Adrenal gland (tissue), 12 donors: Measurements from ENCODE around the gene THSD4. TPM values are rescaled to one million over a fixed set of nuclear protein-coding genes. Genes with fewer than 3 reads are reported as not detected.

ENCODE experiments used
- DNase-seq, 7 donors: peaks; one replicate each; pipeline ENCODE4 v3.0.0-alpha.2; 2019 to 2020
- H3K27ac ChIP-seq, 5 donors: fragments of 200-600 bp; sonication (generic) in 4 of 5; 1 replicate in 3 of 5; 2 replicates in 2 of 5; pipeline versions ENCODE4 v1.5.1 to v1.8.0; 2016 to 2020; ENCODE audit warnings: mild to moderate bottlenecking in 1 of 5
- H3K27me3 ChIP-seq: fragments of 200-600 bp; 2 replicates; pipeline ENCODE4 v1.8.0; 2021
- H3K36me3 ChIP-seq, 2 donors: fragments of 200-600 bp; replicated peaks in 1 of 2; 1 replicate in 1 of 2; 2 replicates in 1 of 2; pipeline versions ENCODE4 v1.5.1 to v1.8.0; 2018 to 2022
- H3K4me1 ChIP-seq, 2 donors: fragments of 200-600 bp; replicated peaks in 1 of 2; 1 replicate in 1 of 2; 2 replicates in 1 of 2; pipeline versions ENCODE4 v1.5.1 to v1.8.0; 2018 to 2021
- H3K4me3 ChIP-seq, 4 donors: fragments of 200-600 bp; sonication (generic) in 3 of 4; one replicate each; pipeline ENCODE4 v1.5.1; 2016 to 2018
- H3K9me3 ChIP-seq, 3 donors: fragments of 200-600 bp; sonication (generic) in 1 of 3; replicated peaks in 1 of 3; 1 replicate in 2 of 3; 2 replicates in 1 of 3; pipeline versions ENCODE4 v1.5.1 to v1.8.0; 2016 to 2021
- POLR2A ChIP-seq, 2 donors: fragments of 450-650 bp; IDR thresholded peaks; one replicate each; pipeline ENCODE4 v1.6.1; 2017; ENCODE audit warnings: antibody characterized with exemption in 2 of 2, mild to moderate bottlenecking in 2 of 2, moderate library complexity in 1 of 2
- WGBS, 4 donors: extraction: QIAGEN DNeasy Blood & Tissue Kit in 2 of 4; methylation state at CpG; one replicate each; pipeline versions ENCODE4 v1.1.5 to v1.1.7; 2013 to 2017; 5-methylcytosine and 5-hydroxymethylcytosine counted together
- intact Hi-C, 2 donors: fragments of 100-400 bp; cut with DNase I; formaldehyde crosslinking; loops; one replicate each; pipeline versions ENCODE4 v1.14.1 to v1.15.0; 2022 to 2023
- polyA plus RNA-seq, 3 donors: library from polyadenylated mRNA; stranded (reverse); fragments of 200-250 nt in 2 of 3; fragments of 350-450 nt in 1 of 3; fragmentation: Illumina TruSeq in 1 of 3; extraction: RNeasy Lipid Tissue Mini Kit (QIAGEN cat#74804) in 1 of 3; gene quantifications; one replicate each; pipeline ENCODE4 v1.2.3, GENCODE V29; 2013 to 2014
- total RNA-seq, 9 donors: library from RNA; depleted of rRNA in 4 of 9; stranded (reverse); fragments of >200 nt in 4 of 9; fragments of 120-200 nt in 1 of 9; fragmentation: NEBNext Ultra II Directional in 1 of 9; extraction: Animal tissue kit (Norgen Biotek cat#: 25700) in 1 of 9; gene quantifications; one replicate each; pipeline versions ENCODE4 v1.1.0 to v1.2.4, GENCODE V29; 2013 to 2023
- TF ChIP-seq, protein P1 (sequence below), 6 experiments: fragments of 450-650 bp in 4 of 6; fragments of 200-600 bp in 2 of 6; sonication (generic) in 1 of 6; IDR thresholded peaks; 1 replicate in 5 of 6; 2 replicates in 1 of 6; pipeline versions ENCODE4 v1.5.1 to v1.8.0; 2016 to 2021; ENCODE audit warnings: antibody characterized with exemption in 6 of 6, mild to moderate bottlenecking in 2 of 6, moderate library complexity in 1 of 6
- donor health status: healthy with polysubstance abuse.
- donor health status: Bipolar disorder and iron deficiency.
- donor health status: DM: yes; HTN: yes; CAD: no.
- donor health status: DM: no; HTN: no; CAD: no.
- donor health status: DM: no; HTN: no; CAD: no.
- donor health status: DM: yes; HTN: yes; CAD: no.

Gene THSD4
- total and polyA plus RNA-seq, 12 donors: 5.3 to 53.2 (median 23.2) TPM

- intact Hi-C loops: no loop called here
- no peak overlapping the region for H3K27ac ChIP-seq
- no peaks in the 10 kb centered on the region for H3K36me3 ChIP-seq
- H3K9me3 ChIP-seq: no peaks in the 10 kb centered on the region
- H3K4me3 ChIP-seq: no peak overlapping the region
- WGBS, 4 donors: 92 to 99% (median 96%) methylated on average over 2 to 3 of the region's 3 CpGs
- H3K27me3 ChIP-seq: no peaks in the 10 kb centered on the region
- no peak for TF ChIP-seq POLR2A (IDR thresholded peaks at IDR 0.05)
- TF ChIP-seq, protein P1, sequence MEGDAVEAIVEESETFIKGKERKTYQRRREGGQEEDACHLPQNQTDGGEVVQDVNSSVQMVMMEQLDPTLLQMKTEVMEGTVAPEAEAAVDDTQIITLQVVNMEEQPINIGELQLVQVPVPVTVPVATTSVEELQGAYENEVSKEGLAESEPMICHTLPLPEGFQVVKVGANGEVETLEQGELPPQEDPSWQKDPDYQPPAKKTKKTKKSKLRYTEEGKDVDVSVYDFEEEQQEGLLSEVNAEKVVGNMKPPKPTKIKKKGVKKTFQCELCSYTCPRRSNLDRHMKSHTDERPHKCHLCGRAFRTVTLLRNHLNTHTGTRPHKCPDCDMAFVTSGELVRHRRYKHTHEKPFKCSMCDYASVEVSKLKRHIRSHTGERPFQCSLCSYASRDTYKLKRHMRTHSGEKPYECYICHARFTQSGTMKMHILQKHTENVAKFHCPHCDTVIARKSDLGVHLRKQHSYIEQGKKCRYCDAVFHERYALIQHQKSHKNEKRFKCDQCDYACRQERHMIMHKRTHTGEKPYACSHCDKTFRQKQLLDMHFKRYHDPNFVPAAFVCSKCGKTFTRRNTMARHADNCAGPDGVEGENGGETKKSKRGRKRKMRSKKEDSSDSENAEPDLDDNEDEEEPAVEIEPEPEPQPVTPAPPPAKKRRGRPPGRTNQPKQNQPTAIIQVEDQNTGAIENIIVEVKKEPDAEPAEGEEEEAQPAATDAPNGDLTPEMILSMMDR (IDR thresholded peaks at IDR 0.05): no peak
- no peak for DNase-seq
- H3K4me1 ChIP-seq: no peaks in the 10 kb centered on the region
Observed at GRCh38 chr15:71473751-71474150, 358.5 kb downstream of the THSD4 start.

- DNase-seq: no peak
- H3K27ac ChIP-seq: no peak overlapping the region
- H3K4me3 ChIP-seq: no peak overlapping the region
- no peak for TF ChIP-seq POLR2A (IDR thresholded peaks at IDR 0.05)
- TF ChIP-seq, protein P1 (IDR thresholded peaks at IDR 0.05): no peak
- no peaks in the 10 kb centered on the region for H3K36me3 ChIP-seq
- H3K9me3 ChIP-seq: no peaks in the 10 kb centered on the region
- H3K27me3 ChIP-seq: no peaks in the 10 kb centered on the region
- H3K4me1 ChIP-seq: no peaks in the 10 kb centered on the region
- intact Hi-C loops: no loop called here
- 75 to 91% (median 82%) methylated on average over 7 to 8 of the region's 8 CpGs for WGBS, 4 donors
Observed at GRCh38 chr15:71476823-71477222, 361.6 kb downstream of the THSD4 start.

DNA sequence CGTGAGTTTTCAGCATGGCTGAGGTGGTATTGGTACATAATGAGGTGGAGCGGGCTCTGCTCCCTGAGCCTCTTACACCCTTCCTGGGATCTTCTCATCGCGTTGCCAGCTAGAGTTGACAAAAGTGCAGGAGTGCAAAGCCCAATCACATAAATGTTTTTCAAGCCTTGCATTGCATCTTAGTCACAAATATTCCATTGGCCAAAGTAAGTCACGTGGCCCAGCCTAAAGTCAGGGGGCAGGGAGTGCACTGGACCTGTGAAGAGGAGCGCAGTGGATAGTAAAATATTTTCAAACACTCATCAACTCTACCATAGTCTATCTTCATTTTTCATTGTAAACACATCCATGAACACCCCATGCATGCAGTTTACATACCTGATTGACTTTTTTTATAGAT is 365.3 kb downstream of the THSD4 start:
- no peaks in the 10 kb centered on the region for H3K27me3 ChIP-seq
- TF ChIP-seq, protein P1 (IDR thresholded peaks at IDR 0.05): no peak
- no peak for TF ChIP-seq POLR2A (IDR thresholded peaks at IDR 0.05)
- intact Hi-C loops: no loop called here
- DNase-seq: no peak
- no peaks in the 10 kb centered on the region for H3K9me3 ChIP-seq
- H3K4me1 ChIP-seq: no peaks in the 10 kb centered on the region
- no peak overlapping the region for H3K4me3 ChIP-seq
- H3K27ac ChIP-seq: no peak overlapping the region
- 77 to 83% (median 79%) methylated on average over 6 of the region's 6 CpGs for WGBS, 4 donors
- no peaks in the 10 kb centered on the region for H3K36me3 ChIP-seq

DNA sequence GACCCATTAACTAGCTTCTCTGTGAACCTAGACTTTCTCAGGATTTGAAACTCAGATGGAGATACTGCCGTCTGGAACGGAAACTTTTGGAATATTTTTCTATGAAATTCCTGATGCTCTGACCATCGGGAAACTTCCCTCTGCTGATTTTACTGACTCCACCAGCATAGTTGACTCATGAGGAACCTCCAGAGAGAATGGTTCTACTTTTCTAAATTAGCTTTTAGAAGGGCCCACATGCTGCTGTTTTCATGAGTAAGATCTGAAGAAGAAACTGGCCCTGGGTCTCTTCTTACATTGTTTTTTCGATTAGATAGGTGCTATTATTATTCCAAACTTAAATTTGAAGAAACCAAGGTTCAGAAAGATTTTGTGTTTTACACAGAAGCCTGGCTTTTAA is 368.8 kb downstream of the THSD4 start:
- intact Hi-C loops: no loop called here
- H3K27ac ChIP-seq: no peak overlapping the region
- H3K36me3 ChIP-seq: no peaks in the 10 kb centered on the region
- H3K9me3 ChIP-seq: no peaks in the 10 kb centered on the region
- H3K27me3 ChIP-seq: no peaks in the 10 kb centered on the region
- H3K4me1 ChIP-seq: no peaks in the 10 kb centered on the region
- no peak for DNase-seq
- no peak overlapping the region for H3K4me3 ChIP-seq
- no peak for TF ChIP-seq POLR2A (IDR thresholded peaks at IDR 0.05)
- TF ChIP-seq, protein P1 (IDR thresholded peaks at IDR 0.05): no peak
- WGBS, 4 donors: 90 to 94% (median 92%) methylated on average over 4 of the region's 4 CpGs
